RWPE2 (cell line): ENCODE measurements around the gene CTCF.

ENCODE experiments used
- ATAC-seq: fragments of 200-7000 bp; cut with Tn5 transposase; 3 replicates; pipeline ENCODE4 v1.9.1; 2021; ENCODE audit warnings: low read depth
- DNase-seq: peaks from one replicate; pipeline ENCODE4 v3.0.0-alpha.2; 2020; ENCODE audit warnings: low spot score
- H3K27ac ChIP-seq: fragments of 450-650 bp; 2 replicates; pipeline ENCODE4 v1.5.1; 2017; ENCODE audit warnings: mild to moderate bottlenecking; ENCODE audit not compliant: poor library complexity, severe bottlenecking
- H3K27me3 ChIP-seq: fragments of 250-450 bp; sonication (Bioruptor Pico); 2 replicates; pipeline ENCODE4 v1.5.1; 2021; ENCODE audit warnings: mild to moderate bottlenecking, moderate library complexity; ENCODE audit not compliant: insufficient read depth, poor library complexity, severe bottlenecking
- H3K36me3 ChIP-seq: fragments of 250-450 bp; sonication (Bioruptor Pico); 2 replicates; pipeline ENCODE4 v1.5.1; 2020; ENCODE audit warnings: low read depth, mild to moderate bottlenecking, moderate library complexity
- H3K4me1 ChIP-seq: fragments of 250-450 bp; sonication (Bioruptor Pico); 2 replicates; pipeline ENCODE4 v1.5.1; 2021; ENCODE audit warnings: mild to moderate bottlenecking, moderate library complexity; ENCODE audit not compliant: insufficient read depth, poor library complexity, severe bottlenecking
- H3K4me3 ChIP-seq: fragments of 250-450 bp; sonication (Bioruptor Pico); 2 replicates; pipeline ENCODE4 v1.5.1; 2021; ENCODE audit warnings: mild to moderate bottlenecking, moderate library complexity; ENCODE audit not compliant: severe bottlenecking
- H3K9me3 ChIP-seq: fragments of 250-450 bp; sonication (Bioruptor Pico); 2 replicates; pipeline ENCODE4 v1.5.1; 2021; ENCODE audit warnings: mild to moderate bottlenecking, moderate library complexity; ENCODE audit not compliant: severe bottlenecking
- CTCF ChIP-seq: fragments of 450-650 bp; IDR thresholded peaks from one replicate; pipeline ENCODE4 v1.5.1; 2017; ENCODE audit warnings: mild to moderate bottlenecking, moderate library complexity; ENCODE audit not compliant: poor library complexity, severe bottlenecking

The CTCF gene

GRCh38 chr16:67664871-67665270 lies 102.5 kb downstream of the CTCF start:
- Histone ChIP-seq H3K27ac (no peak overlapping the region), H3K36me3 (no peaks in the 10 kb centered on the region), H3K27me3 (no peaks in the 10 kb centered on the region), H3K4me1 (peaks cover 6% of the 10 kb centered on the region), H3K4me3 (no peak overlapping the region), H3K9me3 (no peaks in the 10 kb centered on the region)
- ATAC-seq (no peak), DNase-seq (no peak)
- no peak for TF ChIP-seq CTCF

- no peak for TF ChIP-seq CTCF
- H3K4me1 ChIP-seq = peaks cover 6% of the 10 kb centered on the region
- H3K27ac ChIP-seq = peak overlapping the region; percentile 54
- DNase-seq (no peak), ATAC-seq (no peak)
- H3K4me3 ChIP-seq = peak overlapping the region; percentile 71
- no peaks in the 10 kb centered on the region for H3K36me3 ChIP-seq
- no peaks in the 10 kb centered on the region for H3K9me3 ChIP-seq
- H3K27me3 ChIP-seq = no peaks in the 10 kb centered on the region
These were observed 103.3 kb downstream of the CTCF start for GRCh38 chr16:67665598-67665997.

GRCh38 chr16:67666032-67666551 lies 103.8 kb downstream of the CTCF start:
- peaks cover 6% of the 10 kb centered on the region for H3K4me1 ChIP-seq
- peak overlapping the region; percentile 54 for H3K27ac ChIP-seq
- peak overlapping the region; percentile 71 for H3K4me3 ChIP-seq
- H3K9me3 ChIP-seq = no peaks in the 10 kb centered on the region
- no peak for DNase-seq
- H3K27me3 ChIP-seq = no peaks in the 10 kb centered on the region
- no peaks in the 10 kb centered on the region for H3K36me3 ChIP-seq
- peak; percentile 4; the same call in 2 of the 3 replicates for ATAC-seq
- no peak for TF ChIP-seq CTCF

GRCh38 chr16:67666559-67667452 lies 104.5 kb downstream of the CTCF start, which contains the start of the genes C16orf86 and ENKD1:
TSS of gene C16orf86 (plus strand) at chr16:67666814. CDS start at chr16:67666971, 157 bp downstream.
TSS of gene ENKD1 (minus strand) at chr16:67666750. CDS start at chr16:67666442, 308 bp downstream.
- H3K27me3 ChIP-seq = no peaks in the 10 kb centered on the region
- H3K4me1 ChIP-seq = peaks cover 6% of the 10 kb centered on the region
- H3K36me3 ChIP-seq = no peaks in the 10 kb centered on the region
- H3K9me3 ChIP-seq = no peaks in the 10 kb centered on the region
- DNase-seq (peak; percentile 83), ATAC-seq (peak; percentile 60)
- H3K27ac ChIP-seq = peak within 1 kb of the TSS; percentile 54
- no peak for TF ChIP-seq CTCF
- peak within 1 kb of the TSS; percentile 71 for H3K4me3 ChIP-seq
